Endothelial cell (in vitro differentiated cells): ENCODE data around the gene NF1. TPM values are rescaled to one million over a fixed set of nuclear protein-coding genes. Genes with fewer than 3 reads are reported as not detected.

ENCODE experiments used
- DNase-seq: peaks from one replicate; pipeline ENCODE4 v3.0.0; 2021; ENCODE audit warnings: low spot score
- H3K27ac Mint-ChIP-seq: one replicate; pipeline ENCODE4 v1.8.0; 2021; ENCODE audit warnings: mixed read lengths, inconsistent platforms; ENCODE audit not compliant: unreplicated experiment
- H3K27me3 Mint-ChIP-seq: one replicate; pipeline ENCODE4 v1.8.0; 2021; ENCODE audit warnings: mild to moderate bottlenecking, moderate library complexity, mixed read lengths, inconsistent platforms; ENCODE audit not compliant: unreplicated experiment
- H3K36me3 Mint-ChIP-seq: one replicate; pipeline ENCODE4 v1.8.0; 2021; ENCODE audit warnings: mild to moderate bottlenecking, low read depth, mixed read lengths, inconsistent platforms; ENCODE audit not compliant: unreplicated experiment
- H3K4me1 Mint-ChIP-seq: one replicate; pipeline ENCODE4 v1.8.0; 2021; ENCODE audit warnings: mild to moderate bottlenecking, mixed read lengths, inconsistent platforms; ENCODE audit not compliant: unreplicated experiment
- H3K4me3 Mint-ChIP-seq: one replicate; pipeline ENCODE4 v1.8.0; 2021; ENCODE audit warnings: mild to moderate bottlenecking, mixed read lengths, inconsistent platforms; ENCODE audit not compliant: unreplicated experiment
- H3K9me3 Mint-ChIP-seq: one replicate; pipeline ENCODE4 v1.8.0; 2021; ENCODE audit warnings: mixed read lengths, inconsistent platforms; ENCODE audit not compliant: unreplicated experiment
- CTCF ChIP-seq: fragments of 200-600 bp; sonication (generic); IDR thresholded peaks from one replicate; pipeline ENCODE4 v1.5.0; 2021; ENCODE audit warnings: antibody characterized with exemption; ENCODE audit not compliant: unreplicated experiment
- total RNA-seq: library from RNA; stranded (reverse); fragmentation: NEBNext Ultra II Directional; extraction: Animal tissue kit (Norgen Biotek cat#: 25700); gene quantifications from one replicate; pipeline ENCODE4 v1.2.1, GENCODE V29; 2021; ENCODE audit not compliant: unreplicated experiment

The NF1 gene
- total RNA-seq, 1 donor from 2014 or later, result 52.7 TPM

GRCh38 chr17:31394544-31394943 is 299.8 kb downstream of the NF1 start:
- Mint-ChIP-seq H3K4me1 (no peaks in the 10 kb centered on the region), H3K36me3 (no peaks in the 10 kb centered on the region), H3K27ac (no peak overlapping the region), H3K27me3 (peaks cover 21% of the 10 kb centered on the region), H3K9me3 (no peaks in the 10 kb centered on the region), H3K4me3 (no peak overlapping the region)
- no peak for TF ChIP-seq CTCF
- peak; percentile 81 for DNase-seq

- DNase-seq, result no peak
- Mint-ChIP-seq H3K27me3 (peaks cover 13% of the 10 kb centered on the region), H3K9me3 (no peaks in the 10 kb centered on the region), H3K36me3 (no peaks in the 10 kb centered on the region), H3K27ac (no peak overlapping the region), H3K4me3 (no peak overlapping the region), H3K4me1 (no peaks in the 10 kb centered on the region)
- TF ChIP-seq CTCF, result no peak
Observed at GRCh38 chr17:31397256-31397939, 302.6 kb downstream of the NF1 start.

- H3K9me3 Mint-ChIP-seq, result no peaks in the 10 kb centered on the region
Observed at GRCh38 chr17:31398381-31399311, 303.9 kb downstream of the NF1 start.

GRCh38 chr17:31400481-31400950 is 305.7 kb downstream of the NF1 start:
- Mint-ChIP-seq H3K36me3 (no peaks in the 10 kb centered on the region), H3K4me1 (no peaks in the 10 kb centered on the region), H3K27ac (no peak overlapping the region), H3K27me3 (no peaks in the 10 kb centered on the region), H3K9me3 (no peaks in the 10 kb centered on the region), H3K4me3 (no peak overlapping the region)
- no peak for DNase-seq
- no peak for TF ChIP-seq CTCF

More at GRCh38 chr17:31398381-31399311, 303.9 kb downstream of the NF1 start:
- no peak overlapping the region for H3K4me3 Mint-ChIP-seq
- H3K27ac Mint-ChIP-seq, result no peak overlapping the region
- no peaks in the 10 kb centered on the region for H3K4me1 Mint-ChIP-seq
- H3K27me3 Mint-ChIP-seq, result peaks cover 6% of the 10 kb centered on the region
- no peaks in the 10 kb centered on the region for H3K36me3 Mint-ChIP-seq
- no peak for TF ChIP-seq CTCF
- DNase-seq, result no peak
